ENCODE measurements around the gene TRAF3.
A peak's percentile ranks its signal among the peaks of the same experiment; 100 is the strongest.
"Not testable (repeated sequence)": the region's sequence is repeated elsewhere in the genome, so short reads cannot be mapped to it uniquely, and the experiment has no call there.

TRAF3 gene

DNA sequence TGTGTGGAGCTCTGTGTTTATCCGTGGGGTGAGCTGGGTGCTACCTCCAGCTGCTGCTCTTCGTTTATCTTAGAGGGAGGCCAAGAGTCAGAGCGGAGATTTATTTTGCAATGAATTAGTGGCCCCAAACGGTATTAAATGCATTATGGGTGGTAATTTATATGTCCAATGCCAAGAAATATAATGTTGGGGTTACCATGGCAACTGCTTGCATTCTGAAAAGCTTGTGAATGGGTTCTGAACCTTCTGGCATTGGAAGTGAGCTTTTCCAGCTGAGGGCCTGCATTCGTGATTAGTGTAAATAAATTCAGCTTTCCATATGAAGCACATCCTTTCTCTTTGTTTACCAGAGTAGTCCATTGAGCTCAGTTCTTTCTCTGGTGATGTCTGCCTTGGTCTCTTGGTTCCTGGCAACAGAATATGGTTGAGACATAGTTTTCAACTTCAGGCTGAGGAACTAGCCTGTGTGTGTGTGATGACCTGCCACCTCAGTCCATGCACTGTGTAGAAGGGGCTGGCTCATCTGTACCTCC, 51.8 kb downstream of the TRAF3 start:
- Mint-ChIP-seq H3K4me1 (peaks cover 46 to 71% of the 10 kb centered on the region in 2 donors), H3K9me3 (no peaks in the 10 kb centered on the region), H3K4me3 (no peak overlapping the region), H3K36me3 (peaks cover 33 to 40% of the 10 kb centered on the region in 2 donors), H3K27me3 (no peaks in the 10 kb centered on the region), H3K27ac (peak overlapping the region; percentile 25)
- DNase-seq, result no peak
- no peak for ATAC-seq (replicated peaks)

DNA sequence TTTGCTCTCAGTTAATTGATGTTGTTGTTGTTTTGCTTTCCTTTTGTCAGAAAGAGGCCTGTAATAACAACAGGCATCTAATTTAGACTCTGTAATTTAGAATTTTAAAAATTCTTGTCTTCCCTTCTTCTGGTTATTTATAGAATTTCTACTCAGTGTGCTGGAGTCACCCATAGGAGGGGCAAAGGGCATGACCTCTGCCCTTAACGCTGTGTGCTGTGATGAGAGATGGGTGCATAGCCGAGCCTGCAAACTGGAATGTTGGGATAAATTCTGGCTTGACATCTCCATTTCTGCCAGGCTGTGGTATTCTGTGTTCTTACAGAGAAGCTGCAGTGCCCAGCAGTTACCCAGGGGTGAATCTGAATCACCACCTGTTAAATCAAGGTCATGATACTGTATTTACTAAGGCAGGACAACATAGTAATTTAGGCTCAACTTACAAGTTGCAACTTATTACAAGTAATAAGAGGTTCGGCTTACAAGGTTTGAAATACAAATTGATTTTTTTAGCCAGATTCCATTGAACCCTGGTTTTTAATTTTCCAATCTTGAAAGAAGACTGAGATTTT, 53.3 kb downstream of the TRAF3 start:
- peaks cover 39 to 47% of the 10 kb centered on the region in 2 donors for H3K36me3 Mint-ChIP-seq
- no peak overlapping the region for H3K4me3 Mint-ChIP-seq
- no peak for DNase-seq
- peak overlapping the region; percentile 78 for H3K27ac Mint-ChIP-seq
- ATAC-seq (replicated peaks), result no peak
- peaks cover 0 to 2% of the 10 kb centered on the region in 2 donors for H3K9me3 Mint-ChIP-seq
- H3K4me1 Mint-ChIP-seq, result peaks cover 43 to 68% of the 10 kb centered on the region in 2 donors
- H3K27me3 Mint-ChIP-seq, result no peaks in the 10 kb centered on the region

DNA sequence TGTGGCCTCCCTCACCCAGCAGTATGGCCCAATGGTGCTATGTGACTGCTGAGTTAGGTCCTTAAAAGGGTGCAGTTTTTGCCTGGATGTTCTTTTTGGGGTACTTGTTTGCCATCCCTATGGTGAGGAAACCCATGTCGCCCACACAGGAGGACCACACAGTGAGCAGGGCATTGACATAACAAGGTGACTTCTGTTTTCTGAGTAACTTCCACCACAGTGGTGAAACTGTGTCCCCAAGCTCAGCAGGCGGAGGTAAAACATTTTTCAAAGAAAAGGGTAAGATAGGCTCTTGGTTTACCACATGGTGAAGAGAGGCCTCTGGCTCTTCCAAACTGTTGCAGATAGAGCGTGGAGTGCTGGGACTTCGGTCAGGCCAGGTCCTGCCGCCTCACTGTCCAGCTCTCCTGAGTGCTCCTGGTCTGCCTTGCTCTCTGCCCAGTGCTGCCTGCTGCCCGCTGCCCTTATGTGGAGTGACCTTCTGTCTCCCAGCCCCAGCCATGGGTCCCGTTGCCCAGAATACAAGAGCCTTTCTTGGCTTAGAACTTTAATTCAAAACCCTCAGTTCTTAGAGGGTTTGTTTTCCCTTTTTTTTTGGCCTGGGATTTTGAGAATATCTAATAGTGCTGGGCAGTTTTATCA, 54.0 kb downstream of the TRAF3 start:
- Mint-ChIP-seq H3K4me3 (no peak overlapping the region), H3K27me3 (no peaks in the 10 kb centered on the region), H3K36me3 (peaks cover 35 to 42% of the 10 kb centered on the region in 2 donors), H3K27ac (peak overlapping the region; percentile 86), H3K4me1 (peaks cover 36 to 63% of the 10 kb centered on the region in 2 donors), H3K9me3 (peaks cover 0 to 2% of the 10 kb centered on the region in 2 donors)
- ATAC-seq (replicated peaks) (peak; percentile 23 to 65), DNase-seq (no peak)

DNA sequence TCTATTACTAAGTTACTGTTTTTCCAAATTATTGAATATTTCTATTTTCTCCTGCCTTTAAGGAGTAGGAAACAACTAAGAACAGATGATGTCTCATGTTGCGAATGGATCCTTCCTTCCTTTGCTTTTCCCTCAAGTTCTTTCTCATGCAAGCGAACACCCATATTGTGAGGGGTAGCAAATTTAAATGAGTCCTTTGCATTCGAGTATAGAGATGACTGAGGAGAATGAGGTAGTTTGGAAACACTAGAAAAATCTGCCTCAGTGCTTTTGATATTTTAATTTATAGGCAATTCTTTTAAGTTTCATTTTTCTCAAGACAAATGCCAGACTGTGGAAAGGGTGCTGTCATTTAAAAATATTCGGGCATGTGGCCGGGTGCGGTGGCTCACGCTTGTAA, 56.1 kb downstream of the TRAF3 start:
- ATAC-seq (replicated peaks) (no peak), DNase-seq (no peak)
- Mint-ChIP-seq H3K4me1 (peaks cover 29 to 45% of the 10 kb centered on the region in 2 donors), H3K36me3 (peaks cover 41 to 50% of the 10 kb centered on the region in 2 donors), H3K27me3 (no peaks in the 10 kb centered on the region), H3K4me3 (no peak overlapping the region), H3K27ac (no peak overlapping the region), H3K9me3 (peaks cover 0 to 2% of the 10 kb centered on the region in 2 donors)

DNA sequence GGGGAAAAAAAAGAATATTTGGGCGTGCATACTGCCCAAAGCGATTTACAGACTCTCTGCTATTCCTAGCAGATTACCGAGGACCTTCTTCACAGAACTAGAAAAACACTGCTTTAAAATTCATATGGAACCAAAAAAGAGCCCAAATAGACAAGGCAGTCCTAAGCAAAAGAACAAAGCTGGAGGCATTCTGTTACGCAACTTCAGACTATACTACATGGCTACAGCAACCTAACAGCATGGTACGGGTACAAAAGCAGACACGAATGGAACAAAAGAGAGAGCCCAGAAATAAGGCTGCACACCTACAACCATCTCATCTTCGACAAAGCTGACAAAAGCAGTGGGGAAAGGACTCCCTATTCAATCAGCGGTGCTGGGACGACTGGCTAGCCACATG, 56.7 kb downstream of the TRAF3 start:
- H3K27ac Mint-ChIP-seq, result no peak overlapping the region
- H3K36me3 Mint-ChIP-seq, result peaks cover 43 to 53% of the 10 kb centered on the region in 2 donors
- ATAC-seq (replicated peaks), result no peak
- no peak for DNase-seq
- no peaks in the 10 kb centered on the region for H3K27me3 Mint-ChIP-seq
- H3K4me3 Mint-ChIP-seq, result no peak overlapping the region
- peaks cover 0 to 2% of the 10 kb centered on the region in 2 donors for H3K9me3 Mint-ChIP-seq
- H3K4me1 Mint-ChIP-seq, result peaks cover 29 to 39% of the 10 kb centered on the region in 2 donors

DNA sequence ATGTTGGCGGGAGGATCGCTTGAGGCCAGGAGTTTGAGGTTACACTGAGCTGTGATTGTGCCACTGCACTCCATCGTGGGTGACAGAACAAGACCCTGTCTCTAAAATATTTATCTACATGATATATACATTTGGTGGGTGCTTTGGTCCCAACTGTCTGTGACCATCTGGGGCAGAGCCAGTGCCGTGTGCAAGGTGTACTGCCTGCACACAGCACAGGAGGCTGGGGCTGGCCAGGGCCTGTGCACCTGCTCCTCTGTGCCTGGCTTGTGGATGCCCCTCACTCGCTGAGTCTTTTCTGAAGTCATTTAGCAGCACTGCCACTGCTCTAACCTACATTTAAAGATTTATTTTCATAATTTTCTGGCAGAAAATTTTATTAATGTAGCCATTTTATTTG, 58.7 kb downstream of the TRAF3 start:
- no peaks in the 10 kb centered on the region for H3K27me3 Mint-ChIP-seq
- no peak overlapping the region for H3K4me3 Mint-ChIP-seq
- H3K36me3 Mint-ChIP-seq, result peaks cover 41 to 51% of the 10 kb centered on the region in 2 donors
- H3K27ac Mint-ChIP-seq, result no peak overlapping the region
- peaks cover 0 to 2% of the 10 kb centered on the region in 2 donors for H3K9me3 Mint-ChIP-seq
- H3K4me1 Mint-ChIP-seq, result peaks cover 20 to 22% of the 10 kb centered on the region in 2 donors
- no peak for DNase-seq
- ATAC-seq (replicated peaks), result no peak

DNA sequence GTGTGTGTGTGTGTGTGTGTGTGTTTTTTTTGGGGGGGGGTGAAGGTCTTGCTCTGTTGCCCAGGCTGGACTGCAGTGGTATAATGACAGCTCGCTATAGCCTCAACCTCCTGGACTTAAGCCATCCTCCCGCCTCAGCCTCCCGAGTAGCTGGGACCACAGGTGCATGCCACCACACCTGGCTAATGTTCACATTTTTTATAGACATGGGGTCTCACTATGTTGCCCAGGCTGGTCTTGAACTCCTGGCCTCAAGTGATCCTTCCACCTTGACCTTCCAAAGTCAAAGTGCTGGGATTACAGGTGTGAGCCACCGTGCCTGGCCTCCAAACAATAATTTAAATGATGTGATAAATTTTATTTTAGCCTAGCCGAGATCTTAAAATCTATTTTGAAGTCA, 59.9 kb downstream of the TRAF3 start:
- H3K27ac Mint-ChIP-seq; ATAC-seq (replicated peaks); H3K27me3 Mint-ChIP-seq; DNase-seq; H3K9me3 Mint-ChIP-seq; H3K4me3 Mint-ChIP-seq: not testable (repeated sequence)
- Mint-ChIP-seq H3K36me3 (peaks cover 35 to 52% of the 10 kb centered on the region in 2 donors), H3K4me1 (peaks cover 15 to 20% of the 10 kb centered on the region in 2 donors)

DNA sequence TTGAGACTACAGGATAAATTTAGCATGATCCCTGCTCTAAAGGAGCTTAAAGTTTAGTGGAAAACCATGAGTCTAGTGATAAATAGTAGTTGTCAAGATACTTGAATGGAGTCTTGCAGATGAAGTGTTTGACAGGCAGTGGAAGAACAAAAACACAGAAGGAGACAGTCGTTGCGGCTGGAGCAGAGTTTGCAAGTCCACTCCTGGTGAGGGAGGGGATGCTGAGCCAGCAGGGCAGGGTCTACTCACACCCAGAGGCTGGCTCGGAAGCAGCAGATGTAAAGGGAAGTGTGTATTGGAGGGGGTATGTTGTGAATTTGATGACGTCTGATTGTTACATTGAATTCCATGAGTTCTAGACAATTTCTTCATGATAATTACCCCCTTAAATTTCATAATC, 61.3 kb downstream of the TRAF3 start:
- H3K9me3 Mint-ChIP-seq, result peaks cover 0 to 2% of the 10 kb centered on the region in 2 donors
- peak overlapping the region; percentile 72 for H3K27ac Mint-ChIP-seq
- no peak overlapping the region for H3K4me3 Mint-ChIP-seq
- peaks cover 13 to 20% of the 10 kb centered on the region in 2 donors for H3K4me1 Mint-ChIP-seq
- H3K27me3 Mint-ChIP-seq, result no peaks in the 10 kb centered on the region
- DNase-seq (no peak), ATAC-seq (replicated peaks) (no peak)
- H3K36me3 Mint-ChIP-seq, result peaks cover 31 to 50% of the 10 kb centered on the region in 2 donors

DNA sequence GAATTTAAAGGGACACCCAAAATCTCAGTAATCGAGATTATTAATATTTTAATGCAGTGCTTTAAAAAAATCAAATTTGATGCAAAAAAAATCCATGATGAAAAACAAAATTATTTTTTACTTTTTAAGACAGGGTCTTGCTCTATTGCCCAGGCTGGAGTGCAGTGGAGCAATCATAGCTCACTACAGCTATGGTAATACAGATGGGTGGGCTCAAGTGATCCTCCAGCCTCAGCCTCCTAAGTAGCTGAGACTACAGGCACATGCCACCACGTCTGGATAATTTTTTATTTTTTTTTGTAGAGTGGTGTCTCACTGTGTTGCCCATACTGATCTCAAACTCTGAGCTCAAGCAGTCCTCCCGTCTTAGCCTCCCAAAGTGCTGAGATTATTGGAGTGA, 62.9 kb downstream of the TRAF3 start:
- peaks cover 21 to 47% of the 10 kb centered on the region in 2 donors for H3K36me3 Mint-ChIP-seq
- peaks cover 9 to 14% of the 10 kb centered on the region in 2 donors for H3K4me1 Mint-ChIP-seq
- H3K9me3 Mint-ChIP-seq, result no peaks in the 10 kb centered on the region
- no peak overlapping the region for H3K27ac Mint-ChIP-seq
- no peaks in the 10 kb centered on the region for H3K27me3 Mint-ChIP-seq
- no peak overlapping the region for H3K4me3 Mint-ChIP-seq
- ATAC-seq (replicated peaks) (no peak), DNase-seq (no peak)

DNA sequence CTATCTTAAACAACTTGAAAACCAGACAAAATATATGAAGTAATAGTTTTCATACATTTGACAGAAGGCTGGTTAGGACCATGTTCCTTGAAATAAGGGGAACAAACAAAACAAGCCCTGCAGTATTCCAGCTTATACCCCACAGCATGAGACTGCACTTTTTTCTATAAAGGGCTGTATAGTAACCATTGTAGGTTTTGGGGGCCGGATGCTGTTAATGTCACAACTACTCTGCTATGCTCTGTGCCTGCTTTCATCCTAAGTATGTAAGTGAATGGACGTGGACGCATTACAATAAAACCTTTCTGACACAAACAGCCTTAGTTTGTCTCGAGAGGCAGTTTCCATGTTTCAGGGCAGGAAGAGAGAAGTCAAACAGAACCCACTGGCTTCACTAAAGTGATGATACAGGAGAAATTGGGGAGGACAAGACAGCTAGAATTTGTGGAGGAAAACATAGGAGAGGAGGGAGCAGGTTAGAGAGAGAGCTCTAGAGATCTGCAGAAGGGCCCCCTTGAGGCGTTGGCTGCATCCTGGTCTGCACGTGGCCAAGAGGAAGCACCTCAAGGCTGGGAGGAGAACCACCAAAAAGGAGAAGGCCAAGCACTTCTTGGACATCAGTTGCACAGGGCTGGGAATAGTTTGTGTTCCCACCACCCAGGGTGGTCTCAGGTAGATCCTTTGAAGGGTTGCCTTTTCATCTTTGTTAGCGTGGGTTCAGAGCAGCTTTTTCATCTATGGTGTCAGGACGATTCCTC, 63.7 kb downstream of the TRAF3 start:
- Mint-ChIP-seq H3K27ac (no peak overlapping the region), H3K4me3 (no peak overlapping the region), H3K36me3 (peaks cover 17 to 43% of the 10 kb centered on the region in 2 donors), H3K27me3 (no peaks in the 10 kb centered on the region), H3K9me3 (no peaks in the 10 kb centered on the region), H3K4me1 (peaks cover 7 to 9% of the 10 kb centered on the region in 2 donors)
- no peak for ATAC-seq (replicated peaks)
- DNase-seq, result no peak

DNA sequence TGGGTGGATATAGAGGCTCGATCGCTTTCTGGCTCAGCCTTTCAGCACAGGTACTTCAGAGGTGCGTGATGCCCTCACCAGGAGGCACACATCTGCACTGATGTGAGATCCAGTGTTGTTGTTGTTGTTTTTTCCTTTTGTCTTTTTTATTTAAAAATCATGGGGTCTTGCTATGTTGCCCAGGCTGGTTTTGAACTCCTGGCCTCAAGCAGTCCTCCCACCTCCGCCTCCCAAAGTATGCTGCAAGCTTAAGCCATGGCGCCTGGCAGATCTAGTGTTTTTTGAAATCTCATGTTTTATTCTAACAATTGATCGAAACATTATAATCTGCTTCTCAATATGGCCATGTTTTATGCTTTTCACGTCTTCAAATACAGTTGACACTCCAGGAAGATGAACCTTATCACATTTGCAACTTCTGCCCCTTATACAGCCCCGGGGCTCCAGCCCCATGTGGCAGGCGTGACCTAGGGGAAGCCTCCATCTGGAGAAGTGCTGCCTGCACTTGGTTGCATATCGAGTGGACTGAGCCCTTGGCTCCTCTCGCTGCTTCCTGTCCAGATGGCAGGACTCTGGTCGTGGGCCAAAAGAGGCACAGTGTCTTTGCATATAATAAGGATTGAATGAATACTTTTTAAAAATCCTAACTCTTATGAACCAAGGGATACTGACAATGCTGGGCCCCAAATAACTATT, 71.7 kb downstream of the TRAF3 start:
- peaks cover 0 to 2% of the 10 kb centered on the region in 2 donors for H3K9me3 Mint-ChIP-seq
- H3K4me3 Mint-ChIP-seq, result no peak overlapping the region
- no peaks in the 10 kb centered on the region for H3K27me3 Mint-ChIP-seq
- peaks cover 33 to 49% of the 10 kb centered on the region in 2 donors for H3K36me3 Mint-ChIP-seq
- ATAC-seq (replicated peaks) (peak in 1 of 2 donors; percentile 33), DNase-seq (no peak)
- peak overlapping the region; percentile 47 for H3K27ac Mint-ChIP-seq
- H3K4me1 Mint-ChIP-seq, result peaks cover 16 to 24% of the 10 kb centered on the region in 2 donors

DNA sequence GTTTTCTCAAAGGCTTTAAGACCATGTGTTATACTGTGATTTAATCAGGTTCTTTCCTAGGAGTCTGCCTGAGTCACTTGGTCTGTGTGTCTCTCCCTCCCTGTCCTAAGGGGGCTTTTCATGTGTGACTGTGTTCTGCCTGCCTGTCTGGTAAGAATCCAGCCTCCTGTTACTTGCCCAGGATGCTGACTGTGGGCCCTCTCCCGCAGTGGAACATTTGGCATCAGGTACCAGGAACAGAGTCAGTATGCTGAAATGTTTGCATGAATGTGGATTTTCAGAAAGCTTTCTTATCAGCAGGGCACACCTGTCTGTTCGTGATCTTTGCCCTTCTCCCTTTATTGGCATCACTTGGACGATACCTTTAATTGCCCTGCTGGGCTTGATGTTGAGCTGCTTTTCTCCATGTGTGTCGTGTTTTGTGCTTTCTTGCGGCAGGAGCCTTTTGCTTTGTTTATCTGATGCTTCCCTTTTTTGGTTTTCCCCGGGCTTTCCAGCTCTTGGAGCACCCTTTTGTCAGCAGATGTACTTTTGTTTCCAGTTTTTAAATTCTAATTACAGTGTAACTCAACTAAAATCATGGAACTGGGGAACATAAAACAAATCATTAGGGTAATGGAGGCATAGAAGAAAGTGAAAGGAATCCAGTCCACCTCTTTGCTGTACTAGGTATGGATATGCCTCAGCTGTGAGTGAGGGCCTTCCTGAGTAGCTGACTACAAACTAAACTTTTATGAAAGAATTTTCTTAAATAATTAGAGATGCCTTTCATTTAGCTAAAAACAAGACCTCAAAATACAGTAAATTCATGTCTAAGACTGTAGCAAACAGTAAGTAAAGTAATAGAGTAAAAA, 72.5 kb downstream of the TRAF3 start:
- peak overlapping the region; percentile 54 for H3K4me3 Mint-ChIP-seq
- peaks cover 0 to 2% of the 10 kb centered on the region in 2 donors for H3K9me3 Mint-ChIP-seq
- peak overlapping the region; percentile 72 for H3K27ac Mint-ChIP-seq
- ATAC-seq (replicated peaks), result peak in 1 of 2 donors; percentile 46
- DNase-seq, result no peak
- H3K4me1 Mint-ChIP-seq, result peaks cover 18 to 30% of the 10 kb centered on the region in 2 donors
- no peaks in the 10 kb centered on the region for H3K27me3 Mint-ChIP-seq
- peaks cover 34 to 48% of the 10 kb centered on the region in 2 donors for H3K36me3 Mint-ChIP-seq

DNA sequence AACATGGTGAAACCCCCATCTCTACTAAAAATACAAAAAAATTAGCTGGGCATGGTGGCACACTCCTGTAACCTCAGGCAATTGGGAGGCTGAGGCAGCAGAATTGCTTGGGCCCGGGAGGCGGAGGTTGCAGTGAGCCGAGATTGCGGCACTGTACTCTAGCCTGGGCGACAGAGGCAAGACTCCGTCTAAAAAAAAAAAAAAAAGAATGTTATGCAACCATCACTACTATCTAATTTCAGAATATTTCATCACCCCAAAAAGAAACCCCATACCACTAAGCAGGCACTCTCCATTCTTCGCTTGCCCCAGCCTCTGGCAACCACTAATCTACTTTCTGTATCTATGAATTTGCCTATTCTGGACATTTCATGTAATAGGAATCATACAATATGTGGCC, 76.4 kb downstream of the TRAF3 start:
- no peak for DNase-seq
- Mint-ChIP-seq H3K36me3 (peaks cover 42 to 57% of the 10 kb centered on the region in 2 donors), H3K4me3 (no peak overlapping the region), H3K27ac (no peak overlapping the region), H3K9me3 (peaks cover 0 to 3% of the 10 kb centered on the region in 2 donors), H3K4me1 (peaks cover 24 to 36% of the 10 kb centered on the region in 2 donors), H3K27me3 (no peaks in the 10 kb centered on the region)
- no peak for ATAC-seq (replicated peaks)
